Coronary artery (tissue), 2 donors: ENCODE measurements around the gene C19orf85.
"Not testable (repeated sequence)": the region's sequence is repeated elsewhere in the genome, so short reads cannot be mapped to it uniquely, and the experiment has no call there.

ENCODE experiments used
- DNase-seq: peaks from one replicate; pipeline ENCODE4 v3.0.0-alpha.2; 2017; ENCODE audit warnings: low spot score
- H3K27ac ChIP-seq, 2 donors: fragments of 200-600 bp; sonication (generic); one replicate each; pipeline ENCODE4 v1.5.1; 2016 to 2019
- H3K4me3 ChIP-seq: fragments of 200-600 bp; sonication (generic); 2 replicates; pipeline ENCODE4 v1.5.1; 2016; ENCODE audit warnings: mild to moderate bottlenecking, moderate library complexity
- TF ChIP-seq, protein P1 (sequence below): fragments of 200-600 bp; sonication (generic); IDR thresholded peaks from one replicate; pipeline ENCODE4 v1.5.1; 2019; ENCODE audit warnings: antibody characterized with exemption

Gene C19orf85

GRCh38 chr19:55423225-55424005 lies 41.1 kb downstream of the C19orf85 start:
- Histone ChIP-seq H3K4me3 (no peak overlapping the region), H3K27ac (no peak overlapping the region)
- DNase-seq: no peak
- TF ChIP-seq, protein P1, sequence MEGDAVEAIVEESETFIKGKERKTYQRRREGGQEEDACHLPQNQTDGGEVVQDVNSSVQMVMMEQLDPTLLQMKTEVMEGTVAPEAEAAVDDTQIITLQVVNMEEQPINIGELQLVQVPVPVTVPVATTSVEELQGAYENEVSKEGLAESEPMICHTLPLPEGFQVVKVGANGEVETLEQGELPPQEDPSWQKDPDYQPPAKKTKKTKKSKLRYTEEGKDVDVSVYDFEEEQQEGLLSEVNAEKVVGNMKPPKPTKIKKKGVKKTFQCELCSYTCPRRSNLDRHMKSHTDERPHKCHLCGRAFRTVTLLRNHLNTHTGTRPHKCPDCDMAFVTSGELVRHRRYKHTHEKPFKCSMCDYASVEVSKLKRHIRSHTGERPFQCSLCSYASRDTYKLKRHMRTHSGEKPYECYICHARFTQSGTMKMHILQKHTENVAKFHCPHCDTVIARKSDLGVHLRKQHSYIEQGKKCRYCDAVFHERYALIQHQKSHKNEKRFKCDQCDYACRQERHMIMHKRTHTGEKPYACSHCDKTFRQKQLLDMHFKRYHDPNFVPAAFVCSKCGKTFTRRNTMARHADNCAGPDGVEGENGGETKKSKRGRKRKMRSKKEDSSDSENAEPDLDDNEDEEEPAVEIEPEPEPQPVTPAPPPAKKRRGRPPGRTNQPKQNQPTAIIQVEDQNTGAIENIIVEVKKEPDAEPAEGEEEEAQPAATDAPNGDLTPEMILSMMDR: no peak

- not testable (repeated sequence) for H3K4me3 ChIP-seq, H3K27ac ChIP-seq, DNase-seq
Measured at GRCh38 chr19:55421281-55421680, 43.3 kb downstream of the C19orf85 start.

DNA sequence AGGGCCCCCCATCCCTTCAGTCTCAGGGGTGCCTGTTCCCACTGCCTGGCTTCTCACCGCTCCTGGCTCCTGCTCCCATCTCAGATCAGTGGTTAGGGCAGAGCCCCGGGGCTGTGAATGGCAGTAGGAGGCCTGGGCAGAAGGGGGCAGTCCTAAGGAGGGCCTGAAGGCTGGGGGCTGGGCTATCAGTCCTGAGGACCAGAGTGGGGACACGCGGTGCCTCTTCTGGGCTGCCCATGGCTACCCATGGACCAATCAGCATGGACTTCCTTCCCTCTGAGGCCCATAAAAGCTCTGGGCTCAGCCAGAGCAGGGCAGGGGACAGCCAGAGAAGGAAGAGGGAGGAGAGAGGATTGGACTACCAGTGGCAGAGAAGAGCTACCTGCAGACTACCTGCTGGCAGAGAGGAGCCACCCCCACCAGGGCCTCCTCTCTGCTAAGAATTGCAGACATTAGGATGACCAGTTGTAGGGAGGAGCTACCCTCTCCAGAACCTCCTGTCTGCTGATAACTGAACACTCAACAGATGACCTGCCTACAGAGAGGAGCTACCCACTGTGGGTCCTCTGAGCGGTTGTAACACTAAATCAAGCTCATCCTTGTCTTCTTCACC lies 44.8 kb downstream of the C19orf85 start:
- DNase-seq: no peak

GRCh38 chr19:55419103-55419502 lies 45.4 kb downstream of the C19orf85 start:
- no peak for DNase-seq
- TF ChIP-seq, protein P1: no peak
- no peak overlapping the region for H3K4me3 ChIP-seq
- H3K27ac ChIP-seq: no peak overlapping the region

More for the DNA sequence above, 44.8 kb downstream of the C19orf85 start:
- TF ChIP-seq, protein P1: no peak
- Histone ChIP-seq H3K4me3 (no peak overlapping the region), H3K27ac (no peak overlapping the region)

DNA sequence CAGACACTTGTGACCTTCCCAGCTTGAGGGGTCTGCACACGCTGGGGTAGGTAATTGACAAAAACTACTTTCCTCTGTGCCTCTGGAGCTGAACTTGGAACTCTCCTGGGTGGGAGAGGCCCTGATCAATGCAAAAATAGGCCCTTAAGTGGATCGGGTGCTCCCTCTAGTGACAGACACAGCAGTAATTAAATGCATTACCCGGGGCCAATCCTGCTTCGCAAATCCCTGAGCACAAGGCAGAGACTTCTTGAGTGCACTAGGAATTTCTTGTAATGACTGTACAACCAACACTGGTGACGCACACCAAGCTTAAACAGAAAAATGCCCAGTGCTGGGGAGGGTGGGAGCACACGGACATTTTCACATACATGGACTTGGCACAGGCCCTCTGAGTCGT lies 46.4 kb downstream of the C19orf85 start:
- TF ChIP-seq, protein P1: peak; percentile 36
- DNase-seq: no peak
- no peak overlapping the region for H3K4me3 ChIP-seq
- H3K27ac ChIP-seq: no peak overlapping the region
